GM04503 (cell line): ENCODE data around the gene CCNB1IP1.
"Not testable (repeated sequence)": the region's sequence is repeated elsewhere in the genome, so short reads cannot be mapped to it uniquely, and the experiment has no call there.

Source experiments
- DNase-seq: peaks from one replicate; pipeline ENCODE4 v3.0.0-alpha.2; 2012; ENCODE audit warnings: low read depth

The CCNB1IP1 gene

DNA sequence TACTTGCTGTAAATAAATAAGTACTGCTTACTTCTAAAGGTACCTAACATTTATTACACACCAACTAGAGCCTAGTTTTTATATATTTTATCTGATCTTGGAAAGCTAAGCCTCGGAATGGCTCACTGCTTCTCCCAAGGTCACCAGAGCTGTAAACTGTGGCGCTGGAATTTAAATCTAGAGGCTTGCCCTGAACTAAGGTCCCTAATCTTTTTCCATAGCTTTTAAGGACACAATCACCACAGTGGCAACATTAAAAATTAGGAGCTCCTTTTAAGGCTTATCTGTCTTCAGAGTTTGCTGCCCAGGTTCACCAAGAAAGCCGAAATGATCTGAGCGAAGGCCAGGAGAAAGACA is 670 bp downstream of the CCNB1IP1 start:
- no peak for DNase-seq

DNA sequence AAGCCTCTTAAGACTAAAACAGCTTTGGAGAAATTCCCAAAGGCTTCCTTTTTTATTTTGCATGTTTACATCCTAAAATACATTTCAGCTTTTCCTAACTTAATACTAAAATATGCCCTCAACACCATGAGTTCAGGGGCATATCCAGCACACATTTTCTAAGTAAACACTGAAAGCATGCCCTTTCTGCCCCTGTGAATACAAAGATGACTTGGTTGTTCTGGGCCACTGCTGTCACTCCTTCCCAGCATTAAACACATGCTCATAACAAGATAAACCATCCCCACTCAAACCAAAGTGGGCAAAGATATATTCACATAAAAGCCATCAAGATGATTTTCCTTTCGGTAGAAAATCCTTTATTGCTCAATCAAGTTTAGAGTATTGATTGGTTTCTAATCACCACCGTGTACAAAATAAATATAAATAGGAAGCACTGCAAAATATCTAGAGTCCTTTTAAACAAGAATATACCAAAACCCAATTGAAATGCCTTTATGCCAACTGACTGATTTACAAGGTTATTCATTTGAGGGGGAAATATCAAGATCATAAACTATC is 1.9 kb downstream of the CCNB1IP1 start:
- DNase-seq = no peak

DNA sequence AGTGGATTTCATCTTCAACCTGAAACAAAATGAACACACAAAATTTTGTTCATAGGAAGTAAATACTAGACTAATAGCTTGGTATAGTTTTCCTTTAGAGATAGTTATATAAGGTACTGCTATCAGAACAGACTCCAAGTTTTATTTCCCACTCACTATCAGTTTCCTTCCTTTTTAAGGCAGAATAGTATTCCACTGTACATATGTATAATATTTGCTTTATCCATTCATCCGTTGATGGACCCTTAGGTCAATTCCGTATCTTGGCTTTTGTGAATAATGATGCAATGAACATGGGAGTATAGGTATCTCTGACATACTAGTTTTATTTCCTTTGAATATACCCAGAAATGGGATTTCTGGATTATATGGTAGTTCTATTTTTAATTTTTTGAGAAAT is 3.7 kb downstream of the CCNB1IP1 start:
- DNase-seq = no peak

DNA sequence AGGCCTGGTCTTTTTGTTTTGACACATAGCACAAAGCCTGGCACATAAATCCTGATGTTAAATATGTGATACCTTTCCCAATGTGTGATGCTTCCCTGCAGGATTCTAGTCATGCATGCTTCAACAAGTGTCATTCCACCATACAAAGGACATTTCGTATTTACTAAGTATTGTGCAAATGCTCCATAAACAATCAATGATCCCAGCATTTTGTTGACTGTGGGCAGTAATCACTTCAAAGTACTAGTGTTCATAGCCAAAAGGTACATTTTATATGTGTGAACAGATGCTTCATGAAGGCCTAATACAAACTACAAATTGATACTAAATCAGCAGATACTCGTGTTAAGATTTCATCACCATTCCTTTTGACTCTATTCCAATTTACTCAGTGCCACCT is 4.4 kb downstream of the CCNB1IP1 start:
- no peak for DNase-seq

DNA sequence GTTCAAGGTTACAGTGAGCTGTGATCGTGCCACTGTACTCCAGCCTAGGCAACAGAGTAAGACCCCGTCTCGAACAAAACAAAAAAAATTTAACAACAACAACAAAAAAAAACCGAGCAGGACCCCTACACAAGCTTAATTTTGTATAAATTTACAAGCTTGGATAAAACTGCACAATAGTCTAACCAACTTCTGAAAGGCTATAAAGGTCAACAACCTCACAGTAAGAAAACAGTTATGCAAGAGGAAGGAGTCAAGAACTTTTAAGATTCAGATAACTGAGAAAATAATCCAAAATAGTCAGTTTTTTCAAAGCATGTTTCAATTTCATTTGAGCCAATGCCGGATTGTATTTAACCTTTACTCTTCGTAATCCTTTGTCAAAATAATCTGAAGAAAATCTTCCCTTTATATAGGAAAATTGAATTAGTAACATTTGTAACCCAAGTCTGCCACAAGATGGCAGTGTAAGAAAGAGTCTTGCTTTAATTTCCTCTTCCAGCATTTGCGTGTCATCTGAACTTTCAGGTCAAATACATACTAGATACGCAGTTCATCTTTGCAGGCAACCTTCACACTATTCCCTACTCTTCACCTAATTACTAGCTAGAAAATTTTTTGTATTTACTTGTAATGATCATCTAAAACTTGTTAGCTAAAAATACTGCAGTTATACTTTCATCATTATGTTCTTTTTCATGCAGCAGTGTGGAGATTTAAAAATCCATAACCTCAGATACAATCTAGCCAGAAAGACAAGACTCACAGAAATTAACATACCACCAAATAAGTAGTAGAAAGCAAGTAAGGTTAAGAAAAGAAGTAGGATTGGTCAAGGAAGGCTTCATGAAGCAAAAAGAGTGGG is 5.8 kb downstream of the CCNB1IP1 start:
- DNase-seq = no peak

DNA sequence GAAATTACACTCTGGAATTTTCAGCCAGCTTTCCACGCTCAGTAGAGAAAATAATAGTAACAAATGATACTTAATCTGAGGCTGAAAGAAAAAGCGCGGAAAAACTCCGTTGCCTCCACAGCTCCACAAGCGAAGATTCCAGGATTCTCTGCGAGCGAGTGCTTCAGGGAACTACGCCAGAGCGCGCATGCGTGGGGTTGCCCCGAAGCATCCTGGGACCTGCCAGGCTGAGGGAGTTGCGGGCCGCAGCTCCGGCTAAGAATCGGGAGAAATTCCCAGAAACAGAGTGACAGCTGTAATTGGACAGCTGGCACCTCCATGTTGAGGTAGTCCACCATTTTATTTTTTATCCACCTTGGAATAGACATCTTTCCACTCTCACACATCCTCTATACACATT is 15.4 kb downstream of the CCNB1IP1 start:
- DNase-seq = no peak

DNA sequence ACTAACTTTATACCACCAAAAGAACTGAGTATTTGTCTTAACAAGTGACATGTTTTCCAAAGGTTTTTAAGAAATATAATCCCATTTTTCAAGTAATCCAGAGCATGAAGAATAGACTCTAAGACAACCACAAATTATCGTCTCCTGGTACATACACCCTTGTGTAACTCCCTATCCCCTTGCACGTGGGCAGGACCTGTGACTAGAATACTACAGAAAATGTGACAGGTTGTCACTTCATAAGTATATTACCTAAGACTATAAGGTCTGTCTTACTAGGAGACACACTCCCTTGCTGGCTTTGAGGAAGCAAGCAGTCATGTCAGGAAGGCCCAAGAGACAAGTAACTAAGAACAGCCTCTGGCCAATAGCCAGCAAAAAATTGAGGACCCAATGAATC is 19.1 kb downstream of the CCNB1IP1 start:
- no peak for DNase-seq

DNA sequence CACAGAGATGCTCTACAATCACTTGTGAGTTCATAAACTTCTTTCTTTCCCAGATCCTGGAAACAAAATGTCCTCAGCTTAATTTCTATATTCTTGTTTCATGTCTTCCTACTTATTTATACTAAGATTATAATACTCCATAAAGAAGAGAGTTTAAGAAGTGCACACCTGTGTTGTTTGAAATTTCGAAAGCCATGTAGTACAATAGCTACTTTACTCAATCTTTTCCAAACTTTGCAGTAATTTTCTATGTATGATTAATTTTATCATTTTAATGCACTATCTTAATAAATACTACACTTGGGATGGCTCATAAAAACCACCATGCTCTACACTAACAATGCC is 27.0 kb downstream of the CCNB1IP1 start:
- DNase-seq = no peak

DNA sequence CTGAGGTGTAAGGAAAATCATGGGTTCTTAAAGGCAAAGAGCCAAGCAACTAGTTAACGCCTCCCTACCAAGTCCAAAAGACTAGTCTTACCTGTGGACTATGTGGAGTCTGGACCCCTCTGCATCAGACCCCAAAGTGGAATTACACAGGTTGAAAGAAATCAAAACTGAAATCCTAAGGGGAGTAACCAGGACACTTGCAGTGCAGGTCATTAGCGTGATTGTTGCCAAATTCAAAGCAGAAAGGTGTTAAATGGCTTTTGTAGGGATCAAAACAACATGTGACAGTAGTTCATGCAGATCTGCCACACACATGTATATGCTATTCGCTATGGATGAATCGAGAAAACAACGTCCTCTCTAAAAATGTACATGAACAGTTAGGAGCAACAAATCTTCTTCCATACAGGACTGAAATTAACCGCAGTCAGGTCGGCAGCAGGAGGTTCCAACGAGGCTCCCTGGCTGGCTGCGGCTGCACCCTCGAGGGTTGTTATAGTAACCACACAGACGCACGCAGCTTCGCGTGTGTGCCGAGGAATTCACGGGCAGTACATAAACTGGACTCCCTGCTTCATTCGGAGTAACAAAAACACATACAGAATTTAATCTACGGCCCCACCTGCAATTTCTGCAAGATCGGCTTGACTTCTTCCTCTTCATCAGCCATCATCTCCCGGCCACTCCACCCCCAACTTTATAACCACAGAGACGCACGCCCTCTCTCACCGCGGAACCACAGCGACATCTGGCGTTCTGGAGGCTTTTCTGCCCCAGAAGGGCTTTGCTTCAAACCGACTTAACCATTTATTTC is 27.6 kb downstream of the CCNB1IP1 start, which contains the start of gene TTC5:
TSS of gene TTC5 (minus strand) at position 687 of the 814 bp plus-strand sequence. CDS start at position 673, 14 bp downstream.
- DNase-seq = peak; percentile 44

DNA sequence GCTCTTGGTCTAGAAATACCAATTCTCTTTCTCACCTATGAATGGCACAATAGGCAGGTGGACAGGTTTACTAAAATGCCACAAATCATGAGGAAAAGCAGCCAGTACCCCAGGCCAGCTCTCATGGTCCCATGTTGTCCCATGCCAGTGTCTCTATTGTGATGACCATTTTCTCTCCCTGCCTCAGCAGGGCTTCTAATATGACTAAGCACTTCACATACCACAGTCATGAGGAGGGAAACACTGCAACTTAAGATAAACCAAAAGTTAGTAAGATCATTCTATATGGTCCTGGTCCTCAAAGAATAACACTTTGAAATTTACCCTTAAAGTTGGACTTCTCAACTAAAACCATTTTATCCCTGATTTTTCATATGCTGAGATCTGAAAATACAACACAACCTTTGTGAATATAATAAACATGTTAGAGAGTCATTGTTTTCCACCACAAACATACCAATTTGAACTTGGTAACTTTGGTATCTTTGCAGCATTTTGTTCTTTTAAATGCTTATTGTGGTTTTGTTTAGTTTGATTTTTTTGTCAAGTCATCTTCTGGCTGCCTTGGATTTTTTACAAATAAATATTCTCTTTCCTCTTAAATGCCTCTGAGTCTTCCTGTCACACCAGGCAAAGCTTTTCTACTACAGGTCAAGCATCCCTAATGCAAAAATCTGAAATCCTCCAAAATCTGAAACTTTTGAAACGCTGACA is 30.9 kb downstream of the CCNB1IP1 start:
- DNase-seq = peak; percentile 10

DNA sequence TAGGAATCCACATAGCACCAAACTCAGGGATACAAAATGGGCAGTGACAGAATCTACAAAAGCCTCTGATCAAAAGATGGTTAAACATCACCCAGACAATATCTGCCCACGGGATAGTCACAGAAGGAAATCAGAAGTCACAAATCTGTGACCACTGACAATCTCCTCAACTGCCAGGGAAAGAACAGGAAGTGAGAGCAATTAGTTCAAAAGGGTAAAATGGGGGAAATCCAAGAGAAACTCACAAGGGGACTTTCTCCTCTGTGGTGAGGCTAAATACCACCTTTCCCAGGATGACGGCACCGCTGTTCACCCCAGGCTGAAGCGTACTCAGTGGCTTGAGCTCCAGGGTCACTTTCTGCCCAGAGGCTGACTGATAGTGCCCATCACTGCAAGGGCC is 38.0 kb downstream of the CCNB1IP1 start:
- DNase-seq = no peak

DNA sequence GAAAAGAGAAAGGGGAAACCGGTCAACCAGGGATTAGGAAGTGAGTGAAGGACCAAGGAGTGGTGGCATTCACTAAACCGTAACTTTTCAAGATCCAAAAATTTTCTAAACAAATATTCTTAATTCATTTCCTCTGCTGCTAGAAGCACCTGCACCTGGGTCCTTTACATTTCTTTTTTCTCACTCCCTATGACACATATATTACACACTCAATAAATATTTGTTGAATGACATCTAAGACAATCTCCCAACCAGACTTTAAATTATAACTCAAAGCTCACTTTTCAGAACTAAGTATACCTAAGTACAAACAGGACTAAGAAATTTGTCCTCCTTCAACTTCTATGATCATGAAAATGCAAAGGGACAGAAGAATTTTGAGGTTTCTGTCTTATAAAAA is 38.4 kb downstream of the CCNB1IP1 start:
- DNase-seq = no peak

DNA sequence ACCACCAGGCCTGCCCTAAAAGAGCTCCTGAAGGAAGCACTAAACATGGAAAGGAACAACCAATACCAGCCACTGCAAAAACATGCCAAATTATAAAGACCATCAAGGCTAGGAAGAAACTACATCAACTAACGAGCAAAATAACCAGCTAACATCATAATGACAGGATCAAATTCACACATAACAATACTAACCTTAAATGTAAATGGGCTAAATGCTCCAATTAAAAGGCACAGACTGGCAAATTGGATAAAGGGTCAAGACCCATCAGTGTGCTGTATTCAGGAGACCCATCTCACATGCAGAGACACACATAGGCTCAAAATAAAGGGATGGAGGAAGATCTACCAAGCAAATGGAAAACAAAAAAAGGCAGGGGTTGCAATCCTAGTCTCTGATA is 51.1 kb downstream of the CCNB1IP1 start:
- not testable (repeated sequence) for DNase-seq

DNA sequence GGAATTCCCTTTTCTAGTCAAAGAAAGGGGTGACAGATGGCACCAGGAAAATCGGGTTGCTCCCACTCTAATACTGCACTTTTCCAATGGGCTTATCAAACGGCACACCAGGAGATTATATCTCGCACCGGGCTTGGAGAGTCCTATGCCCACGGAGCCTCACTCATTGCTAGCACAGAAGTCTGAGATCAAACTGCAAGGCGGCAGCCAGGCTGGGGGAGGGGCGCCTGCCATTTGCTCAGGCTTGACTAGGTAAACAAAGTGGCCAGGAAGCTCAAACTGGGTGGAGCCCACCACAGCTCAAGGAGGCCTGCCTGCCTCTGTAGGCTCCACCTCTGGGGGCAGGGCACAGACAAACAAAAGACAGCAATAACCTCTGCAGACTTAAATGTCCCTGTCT is 52.8 kb downstream of the CCNB1IP1 start:
- not testable (repeated sequence) for DNase-seq

DNA sequence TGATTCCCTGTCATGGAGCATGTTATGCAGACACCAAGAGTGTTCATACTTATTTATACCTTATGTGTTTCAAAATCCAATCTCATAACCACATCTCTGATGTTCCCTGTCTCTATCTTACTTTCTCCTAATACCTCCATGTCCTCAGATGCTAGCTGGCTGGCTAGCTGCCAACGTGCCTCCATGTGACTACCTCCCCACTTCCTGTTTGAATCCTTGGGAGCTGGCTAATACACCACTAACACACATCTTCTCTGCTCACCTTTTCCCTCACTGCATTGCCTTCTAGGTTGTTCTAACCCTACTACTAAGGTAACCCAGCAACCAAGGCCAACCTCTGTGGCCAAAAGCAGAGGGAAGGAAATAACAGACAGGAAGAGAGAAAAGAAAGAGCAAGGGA is 54.7 kb downstream of the CCNB1IP1 start:
- DNase-seq = no peak

DNA sequence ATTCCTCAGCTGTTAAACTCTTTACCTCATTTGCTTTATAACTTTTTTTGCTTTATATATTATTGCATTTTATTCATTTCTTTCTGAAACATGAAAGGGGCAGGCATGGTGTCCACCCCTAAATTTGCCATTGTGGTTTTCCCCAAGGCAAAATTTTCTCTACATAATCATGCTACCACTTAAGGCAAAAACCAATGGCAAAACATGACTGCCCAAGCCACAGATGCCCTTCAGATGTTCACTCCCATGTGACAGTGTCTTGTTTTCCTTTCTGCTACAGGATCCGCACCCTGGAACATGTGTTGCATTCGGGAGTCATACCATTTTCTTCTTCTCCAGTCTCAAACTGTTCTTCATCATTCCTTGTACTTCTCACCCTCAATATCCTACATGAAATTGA is 55.7 kb downstream of the CCNB1IP1 start:
- no peak for DNase-seq

DNA sequence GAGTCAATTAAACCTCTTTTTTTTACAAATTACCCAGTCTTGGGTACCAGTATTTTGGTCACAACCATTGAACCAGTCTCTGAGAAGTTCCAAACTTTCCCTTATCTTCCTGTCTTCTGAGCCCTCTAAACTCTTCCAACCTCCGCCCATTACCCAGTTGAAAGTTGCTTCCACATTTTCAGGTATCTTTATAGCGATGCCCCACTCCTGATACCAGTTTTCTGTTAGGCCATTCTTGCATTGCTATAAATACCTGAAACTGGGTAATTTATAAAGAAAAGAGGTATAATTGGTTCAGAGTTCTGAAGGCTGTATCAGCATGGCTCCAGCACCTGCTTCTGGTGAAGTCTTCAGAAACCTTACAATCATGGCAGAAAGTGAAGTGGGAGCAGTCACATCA is 59.0 kb downstream of the CCNB1IP1 start:
- no peak for DNase-seq

DNA sequence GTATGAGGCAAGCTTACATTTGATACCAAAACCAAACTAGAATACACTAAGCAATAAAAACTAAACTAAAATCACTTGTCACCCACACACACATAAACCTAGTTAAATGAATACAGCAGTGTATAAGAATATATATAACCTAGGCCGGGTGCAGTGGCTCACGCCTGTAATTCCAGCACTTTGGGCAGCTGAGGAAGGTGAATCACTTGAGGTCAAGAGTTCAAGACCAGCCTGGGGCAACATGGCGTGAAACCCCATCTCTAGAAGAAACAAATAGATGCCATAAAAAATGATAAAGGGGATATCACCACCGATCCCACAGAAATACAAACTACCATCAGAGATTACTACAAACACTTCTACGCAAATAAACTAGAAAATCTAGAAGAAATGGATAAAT is 68.7 kb downstream of the CCNB1IP1 start:
- DNase-seq = not testable (repeated sequence)

DNA sequence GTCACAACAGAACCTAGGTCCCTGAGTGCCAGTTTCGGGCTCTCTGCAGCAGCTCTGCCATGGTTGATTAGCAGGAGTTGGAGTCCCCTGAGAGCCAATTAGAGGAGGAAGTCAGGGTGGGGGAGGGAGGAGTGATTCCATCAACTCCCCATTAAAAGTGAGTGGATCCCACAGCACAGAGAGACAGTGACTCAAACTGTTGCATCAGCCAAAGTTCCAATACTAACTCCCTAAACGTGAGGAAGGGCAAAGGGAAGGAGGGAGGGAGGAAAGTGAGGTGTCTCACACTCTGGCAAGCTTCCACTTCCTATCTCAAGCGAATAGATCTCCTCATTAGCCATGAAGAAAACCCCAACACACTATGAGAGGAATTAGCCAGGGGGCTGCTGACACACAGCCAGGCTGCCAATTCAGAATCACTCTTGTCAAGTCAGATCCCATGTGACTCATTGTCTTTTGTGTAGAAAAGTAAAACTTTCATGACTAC is 70.4 kb downstream of the CCNB1IP1 start:
- peak; percentile 69 for DNase-seq
